Left renal pelvis (tissue), 4 donors: ENCODE data around the gene CRACR2B. TPM values are rescaled to one million over a fixed set of nuclear protein-coding genes. Genes with fewer than 3 reads are reported as not detected.

Experiments used
- DNase-seq, 4 donors: peaks; one replicate each; pipeline ENCODE4 v3.0.0-alpha.2; 2013; ENCODE audit warnings: low read depth in 4 of 4, low spot score in 3 of 4
- polyA plus RNA-seq, 4 donors: library from polyadenylated mRNA; unstranded; fragments of 120-200 nt; gene quantifications; one replicate each; pipeline ENCODE4 v1.2.1, GENCODE V29; 2013; ENCODE audit not compliant: insufficient read length in 4 of 4

Gene CRACR2B
- polyA plus RNA-seq, 4 donors: 3.6 to 20.3 (median 11.3) TPM

DNA sequence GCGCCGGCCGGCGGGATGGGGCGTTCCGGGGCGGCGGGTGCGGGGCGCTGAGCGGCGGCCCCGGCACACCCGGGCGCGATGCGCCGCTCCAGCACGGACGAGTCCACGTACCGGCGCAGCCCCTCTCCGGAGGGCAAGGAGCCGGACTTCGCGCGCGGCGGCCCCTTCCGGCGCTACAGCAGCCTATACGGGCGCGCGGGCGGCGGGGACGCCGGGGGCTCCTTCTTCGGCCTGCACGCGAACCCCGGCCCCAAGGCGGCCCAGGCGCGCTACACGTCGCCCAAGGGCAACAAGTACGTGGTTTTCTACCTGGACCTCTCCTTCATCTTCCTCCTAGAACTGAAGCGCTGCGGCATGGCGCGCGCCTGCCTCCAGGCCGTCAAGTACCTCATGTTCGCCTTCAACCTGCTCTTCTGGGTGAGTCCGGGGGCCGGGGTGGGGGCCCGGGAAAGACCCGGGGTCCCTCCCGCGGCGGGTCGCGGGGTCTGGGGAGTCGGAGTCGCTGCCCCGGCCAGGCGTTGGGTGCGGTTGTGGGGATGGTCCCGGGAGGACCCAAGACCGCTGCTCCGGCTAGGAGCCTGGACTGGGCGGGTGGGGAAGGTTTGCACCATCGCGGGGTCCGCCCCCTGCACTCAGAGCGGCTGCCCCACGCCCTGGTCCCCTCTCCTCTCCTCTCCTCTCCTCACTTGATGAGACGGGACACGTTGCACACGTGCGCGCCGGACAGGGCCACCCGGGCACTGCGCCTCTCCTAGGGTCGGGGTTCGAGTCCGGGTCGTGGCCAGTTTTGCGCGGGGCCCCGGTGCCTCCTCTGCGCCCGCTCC lies 22.4 kb downstream of the CRACR2B start:
- DNase-seq: no peak

DNA sequence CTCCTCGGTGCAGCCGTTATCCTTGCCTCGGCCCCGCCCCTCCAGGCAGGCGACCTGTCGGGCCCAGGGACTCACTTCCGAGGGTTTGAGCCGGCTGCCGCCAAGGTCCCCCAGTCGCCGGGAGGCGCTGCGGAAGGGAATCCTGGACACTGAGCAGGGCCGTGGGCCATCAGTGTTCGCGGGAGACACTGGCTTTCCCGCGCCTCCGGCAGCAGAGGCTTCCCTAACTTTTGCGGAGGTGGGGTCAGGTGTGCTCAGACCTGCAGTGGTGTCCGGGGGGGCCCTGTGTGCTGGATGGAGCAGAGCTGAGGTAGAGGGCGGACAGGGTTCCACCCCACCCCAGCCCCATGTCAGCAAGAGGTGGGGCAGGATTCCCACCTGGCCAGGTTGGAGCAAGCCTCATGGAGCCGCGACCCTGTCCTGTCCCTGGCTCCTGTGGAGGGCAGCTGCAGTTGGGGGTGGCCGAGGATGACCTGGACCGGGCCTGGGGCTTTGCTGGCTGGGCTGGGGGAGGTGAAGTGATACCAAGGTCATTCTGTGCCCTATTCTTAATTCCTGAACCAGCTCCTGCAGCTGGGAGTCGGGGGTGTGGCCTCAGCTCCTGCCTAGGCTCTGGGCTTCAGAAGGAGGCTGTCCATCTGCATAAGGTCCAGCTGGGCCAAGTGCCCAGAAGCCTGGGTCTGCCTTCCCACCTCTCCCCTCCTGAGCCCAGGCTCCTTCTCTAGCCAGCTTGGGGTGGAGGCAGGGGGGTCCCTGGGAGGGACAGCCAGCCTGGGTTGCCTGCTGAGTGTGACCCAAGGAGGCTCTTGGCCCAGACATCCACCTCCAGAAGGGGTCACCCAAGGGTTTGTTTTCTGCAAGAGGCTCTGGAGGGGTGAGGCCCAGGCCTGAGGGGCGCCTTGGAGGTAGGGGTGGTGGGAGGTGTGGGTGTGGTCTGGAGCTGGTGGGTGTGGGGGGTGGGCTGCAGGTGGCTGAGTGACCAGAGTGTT lies 23.4 kb downstream of the CRACR2B start:
- no peak for DNase-seq

DNA sequence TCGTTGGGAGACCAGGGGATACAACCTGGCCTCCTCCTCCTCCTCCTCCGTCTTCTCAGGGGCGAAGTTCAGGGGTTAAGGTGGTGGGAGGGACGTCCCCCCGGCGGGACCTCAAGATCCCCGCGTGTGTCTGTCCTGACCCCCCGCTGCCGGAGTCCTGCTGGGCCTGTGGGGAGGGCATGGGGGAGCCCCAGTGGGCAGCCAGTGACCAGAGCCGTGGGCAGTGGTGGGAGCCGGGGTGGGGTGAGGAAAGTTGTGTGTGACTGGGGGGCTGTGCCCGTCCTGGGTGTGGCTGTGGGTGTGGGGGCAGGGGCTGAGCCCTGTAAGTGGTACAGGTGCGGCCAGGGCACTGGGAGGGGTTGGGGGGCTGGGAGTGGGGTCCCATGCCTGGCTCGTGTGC lies 25.0 kb downstream of the CRACR2B start:
- no peak for DNase-seq

DNA sequence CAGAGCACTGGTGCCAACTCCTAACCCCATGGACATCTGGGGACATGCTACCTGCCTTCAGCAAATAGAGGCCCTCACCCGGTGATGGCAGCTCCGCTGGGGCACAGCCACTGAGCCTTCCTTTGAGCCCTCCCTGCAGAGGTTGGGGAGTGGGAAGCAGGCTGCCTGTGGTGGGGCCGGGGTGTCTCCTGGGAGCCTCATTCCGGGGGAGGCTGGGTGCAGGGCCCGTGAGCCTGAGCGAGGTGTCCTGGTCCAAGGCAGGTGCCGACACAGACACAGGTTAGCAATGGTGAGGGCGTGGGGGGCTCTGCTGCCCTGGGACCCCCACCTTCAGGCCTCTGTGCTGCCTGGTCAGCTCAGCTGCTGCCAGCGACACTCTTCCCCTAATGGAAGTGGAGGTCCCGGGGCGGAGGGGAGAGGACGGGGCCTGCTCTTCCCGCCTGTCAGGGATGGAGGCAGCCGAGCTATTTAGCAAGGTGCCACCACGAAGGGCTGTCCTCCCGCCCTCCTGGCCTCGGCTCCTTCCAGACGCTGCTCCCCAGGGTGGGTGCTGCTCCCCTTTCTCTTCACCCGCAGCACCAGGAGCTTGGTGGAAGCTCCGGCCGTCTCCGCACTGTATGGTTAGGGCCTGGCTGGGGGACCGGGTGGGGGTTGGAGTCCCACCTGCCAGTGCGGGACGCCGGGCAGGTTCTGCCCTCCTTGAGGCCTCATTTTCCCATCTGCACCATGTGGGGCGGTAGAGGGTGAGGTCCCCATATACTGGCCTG lies 26.1 kb downstream of the CRACR2B start:
- no peak for DNase-seq

DNA sequence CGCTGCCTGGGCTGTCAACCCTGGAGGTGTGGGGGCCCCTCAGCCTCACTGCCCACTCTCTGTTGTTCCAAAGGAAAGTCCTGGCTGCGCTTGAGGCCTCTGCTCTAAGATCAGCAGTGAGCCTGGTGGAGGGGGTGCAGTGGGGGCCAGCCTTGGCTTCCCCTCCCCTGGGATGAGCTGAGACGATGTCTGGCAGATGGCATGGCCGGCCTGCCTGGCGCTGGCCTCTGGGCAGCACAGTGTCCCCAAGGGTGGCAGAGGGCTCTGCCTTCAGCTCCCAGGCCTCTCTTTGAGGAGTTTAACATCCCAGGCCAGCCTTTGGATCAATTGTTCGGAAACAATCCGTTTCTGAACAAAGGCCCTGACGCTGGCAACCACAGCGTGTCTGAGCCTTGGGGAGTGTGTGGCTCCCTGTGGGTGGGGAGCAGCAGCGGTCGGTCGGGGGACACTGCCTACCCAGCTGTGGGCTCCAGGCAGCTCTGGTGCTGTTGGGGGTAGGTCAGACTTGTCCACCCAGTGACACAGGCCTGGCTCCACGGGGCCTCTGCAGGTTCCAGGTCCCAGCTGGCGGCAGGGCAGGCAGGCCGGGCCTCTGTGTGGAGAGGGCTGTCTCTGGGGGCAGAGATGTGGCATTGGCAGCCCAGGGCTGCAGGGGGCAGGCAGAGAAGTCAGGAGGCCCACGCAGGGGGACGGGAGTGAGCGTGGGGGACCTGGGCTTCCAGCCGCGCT lies 27.0 kb downstream of the CRACR2B start:
- DNase-seq: no peak

DNA sequence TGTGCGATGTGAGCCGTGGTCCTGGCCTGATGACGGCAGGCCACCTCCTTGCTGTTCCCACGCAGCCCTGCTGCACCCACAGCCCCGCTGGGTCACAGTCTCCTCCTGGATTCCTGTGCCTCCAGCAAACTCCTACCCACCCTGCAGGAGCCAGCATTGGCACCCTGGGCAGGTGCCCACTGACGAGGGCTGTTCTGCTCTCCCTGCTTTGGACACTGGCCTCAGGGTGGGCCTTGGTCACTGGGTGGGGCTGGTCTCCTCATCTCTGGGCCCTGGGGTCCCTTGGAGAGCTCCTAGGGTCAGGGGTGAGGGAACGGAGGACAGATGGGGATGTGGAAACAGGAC lies 27.6 kb downstream of the CRACR2B start:
- DNase-seq: no peak

DNA sequence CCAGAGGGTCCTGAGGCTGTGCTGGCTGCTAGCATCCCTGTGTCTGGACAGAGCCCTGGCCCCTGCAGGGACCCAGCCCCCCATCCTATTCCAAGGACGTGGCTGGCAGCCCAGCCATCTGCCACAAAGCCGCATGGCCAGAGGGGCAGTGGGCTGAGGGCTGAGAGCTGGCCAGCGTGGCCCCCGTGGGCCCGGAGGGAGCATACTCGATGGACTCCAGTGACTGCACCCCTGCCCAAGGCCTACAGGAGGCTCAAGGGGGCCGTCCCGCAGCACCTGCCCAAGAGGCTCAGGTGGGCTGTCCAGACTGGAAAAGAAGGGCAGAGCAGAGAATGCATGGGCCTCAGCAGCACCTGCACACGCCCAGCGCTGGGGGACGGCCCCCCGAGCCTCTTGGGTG lies 28.1 kb downstream of the CRACR2B start:
- DNase-seq: no peak

DNA sequence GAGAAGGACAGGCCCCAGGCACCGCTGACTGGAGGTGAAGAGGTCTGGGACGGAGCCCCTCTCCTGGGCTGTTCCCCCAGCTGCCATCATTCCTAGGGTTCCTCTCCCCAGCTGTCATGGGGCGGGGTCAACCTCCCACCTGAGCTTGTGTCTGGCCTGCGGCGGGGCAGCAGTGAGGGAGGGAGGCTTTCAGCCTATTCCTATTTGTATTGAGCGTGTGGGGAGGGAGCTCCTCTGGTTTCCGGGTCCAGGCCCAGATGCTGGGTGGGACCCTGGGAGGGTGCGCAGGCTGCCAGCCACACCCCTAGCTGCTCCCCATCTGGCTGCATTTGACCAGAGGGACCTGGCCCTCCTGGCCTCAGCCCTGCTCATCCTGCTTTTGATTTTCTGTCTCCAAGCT lies 28.7 kb downstream of the CRACR2B start:
- DNase-seq: no peak

DNA sequence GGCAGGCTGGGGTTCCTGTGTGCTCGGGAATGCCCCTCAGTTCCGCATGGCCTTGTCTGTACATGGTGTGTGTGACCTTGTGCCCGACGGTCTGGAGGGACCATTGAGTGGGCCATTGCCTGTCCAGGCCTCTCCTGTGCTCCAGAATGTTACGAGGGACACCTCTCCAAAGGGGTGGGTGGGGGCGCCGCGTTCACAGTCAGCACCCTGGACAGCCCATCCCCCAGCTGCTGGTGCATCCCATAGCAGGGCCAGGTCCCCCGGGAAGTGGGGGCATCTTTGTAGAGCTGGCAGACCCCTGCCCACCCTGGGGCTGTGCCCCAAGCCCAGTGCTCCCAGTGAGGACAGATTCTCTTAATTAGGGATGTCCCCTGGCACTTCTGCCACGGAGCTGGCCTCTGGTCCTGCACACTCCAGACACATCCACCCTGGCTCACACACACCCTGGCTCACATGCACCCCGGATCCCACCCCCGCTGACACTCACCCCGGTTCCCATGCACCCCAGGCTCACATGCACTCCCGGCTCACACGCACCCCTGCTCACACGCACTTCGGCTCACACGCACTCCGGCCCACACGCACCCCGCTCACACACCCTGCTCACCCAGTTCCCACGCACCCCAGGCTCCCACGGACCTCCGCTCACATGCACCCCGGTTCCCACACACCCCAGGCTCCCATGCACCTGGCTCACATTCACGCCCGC lies 30.5 kb downstream of the CRACR2B start:
- DNase-seq: no peak

DNA sequence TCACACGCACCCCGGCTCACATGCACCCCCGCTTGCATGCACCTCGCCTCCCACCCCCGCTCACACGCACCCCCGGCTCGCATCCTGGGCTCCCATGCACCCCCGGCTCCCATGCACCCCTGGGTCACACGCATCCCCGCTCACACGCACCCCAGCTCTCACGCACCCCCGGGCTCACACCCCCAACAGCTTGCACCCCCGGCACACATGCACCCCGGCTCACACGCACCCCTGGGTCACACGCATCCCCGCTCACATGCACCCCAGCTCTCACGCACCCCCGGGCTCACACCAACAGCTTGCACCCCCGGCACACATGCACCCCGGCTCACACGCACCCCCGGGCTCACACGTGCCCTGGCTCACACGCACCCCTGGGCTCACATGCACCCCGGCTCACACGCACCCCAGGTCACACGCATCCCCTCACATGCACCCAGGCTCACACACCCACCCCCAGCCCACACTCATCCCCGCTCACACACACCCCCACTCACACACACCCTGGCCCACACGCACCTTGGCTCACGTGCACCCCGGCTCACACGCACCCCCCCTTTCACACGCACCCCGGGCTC lies 31.1 kb downstream of the CRACR2B start:
- no peak for DNase-seq

DNA sequence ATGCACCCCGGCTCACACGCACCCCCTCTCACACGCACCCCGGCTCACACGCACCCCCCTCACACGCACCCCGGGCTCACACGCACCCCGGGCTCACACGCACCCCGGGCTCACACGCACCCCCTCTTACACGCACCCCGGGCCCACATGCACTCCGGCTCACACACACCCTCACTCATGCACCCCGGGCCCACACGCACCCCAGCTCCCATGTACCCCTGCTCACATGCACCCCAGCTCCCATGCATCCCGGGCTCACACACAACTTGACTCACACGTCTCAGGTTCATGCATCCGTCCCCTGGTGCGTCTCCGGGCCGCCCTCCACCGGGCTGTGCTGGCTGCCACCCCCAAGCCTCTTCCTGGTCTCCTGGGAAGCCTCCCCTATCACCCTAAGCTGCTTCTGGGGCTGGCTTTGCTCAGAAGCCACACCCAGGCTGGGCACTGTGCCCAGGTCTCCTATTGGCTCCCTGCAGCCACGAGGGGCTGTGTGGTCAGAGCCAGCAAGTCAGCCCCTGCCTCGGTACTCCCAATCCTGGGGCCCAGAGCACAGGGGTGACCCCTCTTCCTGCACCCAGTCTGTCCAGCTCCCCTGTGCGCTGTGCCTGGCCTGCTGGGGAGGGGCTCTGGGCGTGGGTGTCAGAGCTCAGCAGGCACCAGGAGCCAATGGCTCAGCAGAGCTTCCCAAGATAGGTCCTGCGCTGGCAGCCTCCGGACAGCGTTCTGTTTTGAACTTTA lies 31.8 kb downstream of the CRACR2B start:
- no peak for DNase-seq

DNA sequence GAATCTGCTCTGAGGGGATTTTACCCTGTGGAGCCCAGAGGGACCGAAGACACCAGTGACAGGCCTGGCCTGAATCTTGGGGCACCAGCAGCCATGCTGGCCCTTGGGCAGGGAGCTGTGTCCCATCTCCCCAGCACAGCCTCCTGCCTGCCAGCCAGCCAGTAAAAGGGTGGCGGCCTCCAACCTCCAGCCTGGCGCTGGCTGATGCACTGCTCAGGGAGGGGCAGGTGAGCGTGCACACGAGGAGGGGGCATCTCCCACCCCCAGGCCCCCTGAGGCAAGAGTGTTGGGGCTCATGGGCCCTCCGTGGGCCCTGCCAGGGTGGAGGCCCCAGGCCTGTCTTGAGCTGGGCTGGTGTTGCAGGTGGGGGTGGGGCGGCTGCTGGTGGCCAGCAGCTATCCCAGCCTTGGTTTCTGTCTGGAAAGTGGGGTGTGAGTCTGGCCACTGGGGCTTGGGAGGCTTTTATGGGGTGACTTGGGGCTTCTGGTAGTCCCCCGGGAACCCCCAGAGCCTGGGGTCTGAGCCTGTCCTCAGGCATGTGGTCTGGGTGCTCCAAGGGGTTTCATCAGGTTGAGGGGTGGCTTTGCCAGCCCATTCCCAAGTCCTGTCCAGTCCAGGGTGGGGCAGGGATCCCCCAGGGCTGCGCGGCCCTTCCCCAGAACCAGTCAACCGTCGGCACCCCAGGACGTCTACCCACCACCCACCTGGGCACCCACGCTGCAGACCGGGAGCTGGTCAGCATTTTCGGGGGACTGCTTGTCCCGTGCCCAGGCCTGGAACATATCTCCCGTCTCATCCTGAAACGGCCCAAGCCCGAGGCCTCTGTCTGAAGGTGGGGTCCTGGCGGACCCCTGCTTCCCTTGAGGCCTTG lies 32.8 kb downstream of the CRACR2B start:
- no peak for DNase-seq

DNA sequence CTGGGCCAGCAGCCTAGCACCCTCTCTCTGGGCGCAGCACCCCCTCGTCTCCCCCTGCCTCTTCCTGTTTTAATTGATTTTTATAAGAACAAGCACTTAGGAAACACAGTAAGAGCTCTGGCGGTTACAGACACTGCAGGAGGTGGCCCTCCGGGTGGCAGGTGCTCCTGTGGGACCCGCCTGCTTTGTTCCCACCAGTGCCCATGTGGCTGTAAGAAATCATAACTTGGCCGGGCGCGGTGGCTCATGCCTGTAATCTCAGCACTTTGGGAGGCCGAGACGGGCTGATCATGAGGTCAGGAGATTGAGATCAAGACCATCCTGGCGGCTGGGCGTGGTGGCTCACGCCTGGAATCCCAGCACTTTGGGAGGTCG lies 33.4 kb downstream of the CRACR2B start:
- no peak for DNase-seq

DNA sequence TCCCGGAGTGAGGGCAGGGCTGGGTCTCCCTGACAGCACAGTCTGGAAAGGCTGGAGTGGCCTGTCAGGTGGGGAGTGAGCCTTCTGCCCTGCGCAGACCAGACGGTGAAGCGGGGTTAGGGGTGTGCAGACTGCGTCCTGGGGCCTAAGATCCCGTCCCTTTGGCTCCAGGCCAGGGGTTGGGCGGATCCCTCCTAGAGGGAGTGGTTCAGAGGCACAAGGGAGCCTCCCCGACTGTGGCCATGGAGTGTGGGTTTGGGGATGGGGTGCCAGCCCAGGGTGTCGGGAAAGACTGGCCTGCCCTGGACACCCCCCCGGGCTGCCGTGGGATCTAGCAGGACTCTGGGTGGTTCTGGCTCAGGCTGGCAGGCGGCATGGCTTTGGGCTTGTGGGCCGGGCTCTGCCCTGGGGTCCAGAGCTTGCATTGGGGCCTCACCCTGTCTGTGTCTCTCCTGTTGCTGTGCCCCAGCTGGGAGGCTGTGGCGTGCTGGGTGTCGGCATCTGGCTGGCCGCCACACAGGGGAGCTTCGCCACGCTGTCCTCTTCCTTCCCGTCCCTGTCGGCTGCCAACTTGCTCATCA lies 34.5 kb downstream of the CRACR2B start:
- no peak for DNase-seq

DNA sequence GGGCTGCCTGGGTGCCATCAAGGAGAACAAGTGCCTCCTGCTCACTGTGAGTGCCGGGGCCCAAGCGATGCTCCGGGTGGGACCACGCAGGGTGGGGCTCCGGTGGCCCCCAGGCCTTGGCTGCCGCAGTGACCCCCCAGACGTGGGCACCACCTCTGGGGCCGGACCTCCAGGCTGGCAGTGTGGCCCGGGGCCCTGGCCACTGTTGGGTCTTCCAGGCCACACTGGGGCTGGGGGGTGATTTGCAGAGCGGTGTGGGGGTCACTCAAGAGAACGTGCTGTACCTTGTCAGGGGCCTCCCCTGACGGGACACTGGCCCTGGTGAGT lies 34.9 kb downstream of the CRACR2B start:
- no peak for DNase-seq

DNA sequence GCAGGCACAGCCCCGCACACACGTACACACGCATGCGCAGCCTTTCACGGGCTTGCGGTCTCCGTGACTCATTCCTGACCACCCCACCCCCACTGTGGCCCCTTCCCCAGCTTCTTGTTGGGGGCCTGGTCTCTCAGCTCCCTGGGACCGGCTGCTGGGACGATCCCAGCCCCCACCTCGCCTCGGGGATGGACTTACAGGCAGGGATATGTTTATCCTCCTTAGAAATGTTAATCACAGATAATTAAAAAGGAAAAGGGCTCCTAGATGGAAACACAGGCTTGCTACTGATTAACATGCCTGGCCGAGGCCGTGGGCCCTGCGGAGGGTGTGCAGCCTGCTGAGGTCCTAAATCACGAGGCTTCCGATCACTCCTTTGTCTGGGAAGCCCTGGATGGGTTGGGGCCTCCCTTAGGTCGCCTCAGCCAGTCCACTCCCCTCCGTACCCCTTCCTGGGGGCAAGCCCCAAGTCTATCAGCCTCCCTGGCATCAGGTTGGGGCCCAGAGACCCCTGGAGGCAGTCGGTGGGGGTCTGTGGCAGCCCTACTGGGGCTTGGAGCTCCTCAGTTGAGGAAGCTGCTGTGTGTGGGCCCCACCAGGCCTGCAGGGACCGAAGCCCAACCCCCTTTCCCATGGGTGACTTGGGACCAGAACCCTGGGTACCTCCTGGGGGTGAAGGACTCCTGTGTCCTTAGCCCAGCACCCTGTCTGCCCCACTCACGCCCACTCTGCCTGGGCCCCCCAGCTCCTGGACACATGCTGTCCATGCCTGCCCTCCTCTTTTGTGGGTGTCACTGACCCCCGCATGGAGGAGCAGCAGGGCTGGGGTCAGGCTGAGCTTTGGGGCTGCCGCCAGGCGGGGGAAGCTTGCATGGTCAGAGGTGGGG lies 35.5 kb downstream of the CRACR2B start:
- no peak for DNase-seq
